GM12878 (cell line): ENCODE results near the gene C19orf33. TPM values are rescaled to one million over a fixed set of nuclear protein-coding genes. Genes with fewer than 3 reads are reported as not detected.

Source experiments
- ATAC-seq: fragments of 200-7000 bp; cut with Tn5 transposase; 3 replicates; pipeline ENCODE4 v1.9.1; 2020; ENCODE audit warnings: mild to moderate bottlenecking, moderate library complexity
- BruUV-seq: library from RNA; stranded (reverse); fragments of 400-500 nt; replicated peaks from 2 replicates; lab custom pipeline; 2021; lab: Mats Ljungman, UMichigan
- CTCF ChIA-PET: fragments of 300-600 bp; sonication (Branson Sonifier 250); formaldehyde crosslinking; extraction: SDS; loops from one replicate; lab custom pipeline; 2021; ENCODE audit warnings: inconsistent platforms; lab: Yijun Ruan, JAX
- POLR2A ChIA-PET: fragments of 350-600 bp; formaldehyde crosslinking; extraction: SDS; loops from one replicate; lab custom pipeline; 2021; ENCODE audit warnings: inconsistent platforms; lab: Charles Lee
- RAD21 ChIA-PET: fragments of 300-600 bp; sonication (Branson Sonifier 250); formaldehyde crosslinking; loops from one replicate; lab custom pipeline; 2023; ENCODE audit warnings: antibody characterized with exemption; ENCODE audit not compliant: unreplicated experiment; lab: Charles Lee
- SMC1A ChIA-PET: fragments of 300-600 bp; sonication (Branson Sonifier 250); formaldehyde crosslinking; loops from one replicate; lab custom pipeline; 2023; ENCODE audit not compliant: unreplicated experiment, uncharacterized antibody; lab: Charles Lee
- DNase-seq: peaks from one replicate; pipeline ENCODE4 v3.0.0-alpha.2; 2011; ENCODE audit warnings: low read depth, low spot score
- FAIRE-seq: peaks from 3 replicates; lab custom pipeline; 2011; peaks lifted over from hg19 to GRCh38; lab: Jason Lieb, UNC
- H2AFZ ChIP-seq: 2 replicates; pipeline ENCODE4 v1.6.0; 2011; ENCODE audit warnings: low read depth, low read length, control low read depth; ENCODE audit not compliant: control insufficient read depth
- H3K27ac ChIP-seq: 2 replicates; pipeline ENCODE4 v1.5.1; 2011; ENCODE audit warnings: control low read depth; ENCODE audit not compliant: control insufficient read depth, insufficient read depth
- H3K27me3 ChIP-seq, 2 experiments: replicated peaks in 1 of 2; 2 replicates each; pipeline versions ENCODE4 v1.6.0 to v1.6.1; 2011; ENCODE audit warnings: low read length in 1 of 2; ENCODE audit not compliant: control insufficient read depth in 2 of 2, insufficient read depth in 2 of 2
- H3K36me3 ChIP-seq, 2 experiments: 2 replicates each; pipeline ENCODE4 v1.5.1; 2011; ENCODE audit warnings: low read length in 1 of 2; ENCODE audit not compliant: control insufficient read depth in 2 of 2, insufficient read depth in 2 of 2
- H3K4me1 ChIP-seq: 2 replicates; pipeline ENCODE4 v1.6.1; 2011; ENCODE audit warnings: mild to moderate bottlenecking, low read length, moderate library complexity, mixed read lengths; ENCODE audit not compliant: control insufficient read depth, insufficient read depth
- H3K4me2 ChIP-seq: 2 replicates; pipeline ENCODE4 v1.6.0; 2011; ENCODE audit warnings: control low read depth; ENCODE audit not compliant: control insufficient read depth, insufficient read depth
- H3K4me3 ChIP-seq: fragments of 200-600 bp; sonication (generic); 2 replicates; pipeline ENCODE4 v1.5.1; 2016
- H3K79me2 ChIP-seq: 2 replicates; pipeline ENCODE4 v1.6.0; 2011; ENCODE audit warnings: low read length; ENCODE audit not compliant: control insufficient read depth, insufficient read depth
- H3K9ac ChIP-seq: 2 replicates; pipeline ENCODE4 v1.8.0; 2011; ENCODE audit warnings: low read length, control low read depth, mixed read lengths; ENCODE audit not compliant: control insufficient read depth, insufficient read depth
- H3K9me3 ChIP-seq: replicated peaks from 3 replicates; pipeline ENCODE4 v1.5.1; 2011; ENCODE audit warnings: mild to moderate bottlenecking, low read length; ENCODE audit not compliant: control insufficient read depth, insufficient read depth
- H4K20me1 ChIP-seq: 2 replicates; pipeline ENCODE4 v1.6.0; 2011; ENCODE audit not compliant: control insufficient read depth, insufficient read depth
- IKZF1 ChIP-seq: fragments of 450-650 bp; conservative IDR thresholded peaks from 2 replicates; pipeline ENCODE4 v1.6.1; 2017; ENCODE audit warnings: antibody characterized with exemption, mild to moderate bottlenecking
- MYB ChIP-seq: fragments of 150-350 bp; IDR thresholded peaks from 2 replicates; pipeline ENCODE4 v1.6.1; 2014; ENCODE audit warnings: mild to moderate bottlenecking, low read depth, low read length, borderline replicate concordance
- ZNF687 ChIP-seq: fragments of 450-650 bp; IDR thresholded peaks from 2 replicates; pipeline ENCODE4 v1.6.1; 2017; ENCODE audit warnings: mild to moderate bottlenecking, moderate library complexity
- WGBS: methylation state at CpG from one replicate; pipeline ENCODE4 v1.1.6; 2016; ENCODE audit warnings: low lambda C conversion rate; ENCODE audit not compliant: insufficient replicate concordance, insufficient coverage; ENCODE audit errors: missing lambda C conversion rate; 5-methylcytosine and 5-hydroxymethylcytosine counted together
- in situ Hi-C: fragments of 300-500 bp; cut with MboI; formaldehyde crosslinking; loops from 9 replicates; pipeline ENCODE4 v1.14.3; 2018; ENCODE audit warnings: mixed read lengths
- intact Hi-C: fragments of 100-400 bp; cut with micrococcal nuclease; formaldehyde crosslinking; loops from one replicate; pipeline ENCODE4 v1.14.2; 2022; ENCODE audit not compliant: unreplicated experiment
- polyA plus RNA-seq, 11 experiments: library from polyadenylated mRNA; depleted of rRNA in 4 of 11; unstranded in 6 of 11; stranded (reverse) in 5 of 11; fragments of >200 nt; fragmentation: Nextera tagmentation in 4 of 11; fragmentation: Illumina TruSeq in 1 of 11; extraction: Ambion mirVana in 4 of 11; extraction: Trizol in 1 of 11; gene quantifications; 1 replicate in 1 of 11; 2 replicates in 10 of 11; pipeline versions ENCODE4 v1.2.1 to v1.2.3, GENCODE V29; 2011 to 2016; ENCODE audit warnings: inconsistent platforms in 2 of 11, missing spikeins in 2 of 11, low read depth in 1 of 11
- total RNA-seq, 4 experiments: library from RNA; depleted of rRNA in 3 of 4; stranded (reverse); fragments of >200 nt in 3 of 4; fragmentation: Illumina TruSeq in 1 of 4; extraction: Trizol in 1 of 4; gene quantifications; 2 replicates each; pipeline versions ENCODE4 v1.2.1 to v1.2.3, GENCODE V29; 2013 to 2021

C19orf33 gene
- total and polyA plus RNA-seq, 10 of the 15 experiments (the other 5 are each of a cell fraction or from before 2014, with no cell fraction given): 0.28 to 0.45 TPM; not detected in 8

GRCh38 chr19:38268539-38268938, 35.5 kb upstream of the C19orf33 start (continued):
- no peak for TF ChIP-seq ZNF687

- DNase-seq (no peak), ATAC-seq (no peak), FAIRE-seq (no peak)
- Histone ChIP-seq H3K27me3 (no peaks in the 10 kb centered on the region), H2AFZ (no peak overlapping the region), H3K9ac (no peak overlapping the region), H4K20me1 (no peaks in the 10 kb centered on the region), H3K9me3 (no peaks in the 10 kb centered on the region), H3K4me3 (no peak overlapping the region), H3K36me3 (no peaks in the 10 kb centered on the region), H3K79me2 (no peaks in the 10 kb centered on the region), H3K27ac (no peak overlapping the region), H3K4me2 (no peak overlapping the region), H3K4me1 (no peaks in the 10 kb centered on the region)
- ChIA-PET POLR2A (no interaction called here), SMC1A (interaction anchor here (0.9 kb wide), 1 partner anchor 374 kb away, joined by 3 read pairs; no protein-coding TSS in a partner anchor), RAD21 (no interaction called here), CTCF (no interaction called here)
- BruUV-seq: no TSS peak
- 62% methylated on average over 5 of the region's 5 CpGs for WGBS
- intact Hi-C loops (no loop called here), in situ Hi-C loops (no loop called here)
- no peak for TF ChIP-seq MYB
- no peak for TF ChIP-seq IKZF1
Measured at GRCh38 chr19:38270587-38271167, 33.4 kb upstream of the C19orf33 start.
